Activated CD4-positive, alpha-beta memory T cell treated with anti-CD3 and anti-CD28 coated beads for 36 hours (primary cell): Measurements from ENCODE around the gene TMEM219. TPM values are rescaled to one million over a fixed set of nuclear protein-coding genes. Genes with fewer than 3 reads are reported as not detected.

Experiments used
- CTCF ChIA-PET: fragments of 350-600 bp; sonication (Branson Sonifier 250); formaldehyde crosslinking; loops from one replicate; lab custom pipeline; 2021; ENCODE audit warnings: antibody characterized with exemption, inconsistent platforms; lab: Charles Lee
- POLR2A ChIA-PET: fragments of 350-600 bp; sonication (Branson Sonifier 250); formaldehyde crosslinking; loops from one replicate; lab custom pipeline; 2021; ENCODE audit warnings: antibody characterized with exemption; lab: Charles Lee
- DNase-seq: peaks from one replicate; pipeline ENCODE4 v3.0.0-alpha.2; 2020
- H3K27ac Mint-ChIP-seq: one replicate; pipeline ENCODE4 v1.8.0; 2021; ENCODE audit warnings: mixed read lengths
- H3K27me3 Mint-ChIP-seq: one replicate; pipeline ENCODE4 v1.8.0; 2021; ENCODE audit warnings: mixed read lengths
- H3K36me3 Mint-ChIP-seq: one replicate; pipeline ENCODE4 v1.8.0; 2021; ENCODE audit warnings: mixed read lengths
- H3K4me1 Mint-ChIP-seq: one replicate; pipeline ENCODE4 v1.8.0; 2021; ENCODE audit warnings: low read depth, mixed read lengths
- H3K4me3 Mint-ChIP-seq: one replicate; pipeline ENCODE4 v1.8.0; 2021; ENCODE audit warnings: mild to moderate bottlenecking, mixed read lengths
- H3K9me3 Mint-ChIP-seq: one replicate; pipeline ENCODE4 v1.8.0; 2021; ENCODE audit warnings: mixed read lengths
- intact Hi-C: fragments of 100-400 bp; cut with micrococcal nuclease; formaldehyde crosslinking; loops from one replicate; pipeline ENCODE4 v1.15.1; 2023
- total RNA-seq, 2 experiments: library from RNA; stranded (reverse); gene quantifications; one replicate each; pipeline ENCODE4 v1.2.3, GENCODE V29; 2021

The TMEM219 gene, protein sequence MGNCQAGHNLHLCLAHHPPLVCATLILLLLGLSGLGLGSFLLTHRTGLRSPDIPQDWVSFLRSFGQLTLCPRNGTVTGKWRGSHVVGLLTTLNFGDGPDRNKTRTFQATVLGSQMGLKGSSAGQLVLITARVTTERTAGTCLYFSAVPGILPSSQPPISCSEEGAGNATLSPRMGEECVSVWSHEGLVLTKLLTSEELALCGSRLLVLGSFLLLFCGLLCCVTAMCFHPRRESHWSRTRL
- total RNA-seq: 10 to 100 TPM; 57.1 to 64.8 TPM

DNA sequence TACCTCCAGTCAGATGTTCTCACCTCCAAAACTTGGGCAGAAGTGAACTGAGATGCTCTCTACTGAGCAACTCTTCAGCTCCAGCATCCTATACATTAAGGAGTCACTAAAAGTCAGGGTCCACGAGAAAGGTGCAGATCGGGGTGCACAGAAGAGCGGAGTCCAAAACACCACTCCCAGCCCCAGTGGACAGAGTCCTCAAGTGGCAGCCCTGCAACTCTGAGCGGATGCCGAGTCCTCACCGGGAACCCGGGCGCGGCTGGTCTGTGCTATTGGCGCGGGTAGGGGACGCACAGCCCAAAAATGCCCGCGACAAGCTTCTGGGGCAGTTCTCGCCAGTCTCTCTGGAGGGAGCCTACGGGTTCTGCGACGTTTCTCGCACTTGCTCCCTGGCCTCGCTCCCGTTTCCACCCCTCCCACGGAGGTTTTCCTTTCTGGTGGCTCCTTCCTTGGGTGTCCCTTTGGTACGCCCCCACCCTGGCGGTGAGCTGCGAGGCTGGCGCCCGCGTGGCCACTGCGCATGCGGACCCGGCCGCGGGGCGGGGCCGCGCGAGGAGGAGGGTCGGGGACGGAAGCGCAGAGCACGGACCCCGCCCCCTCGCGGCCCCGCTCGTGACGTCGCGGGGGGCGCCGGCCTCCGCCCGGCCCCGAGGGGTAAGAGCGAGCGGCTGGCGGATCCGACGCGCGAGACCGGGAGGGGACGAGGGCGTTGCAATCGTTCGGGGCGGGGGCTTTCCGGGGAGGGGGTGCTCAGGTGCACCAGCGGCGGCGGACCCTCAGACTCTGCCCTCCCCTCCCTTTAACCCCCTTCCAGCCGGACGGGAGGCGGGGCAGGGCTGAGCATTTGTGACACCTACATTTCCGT is at the start of gene TMEM219:
Gene TMEM219 (plus strand): TSS at position 601 of the 865 bp plus-strand sequence. CDS start 1,065 bp downstream, outside the sequence.
- intact Hi-C loops: loop anchor here (1.0 to 5.0 kb wide), 4 partner anchors 12 to 98 kb away; partner anchors contain the start of genes CDIPT, HIRIP3, INO80E and KCTD13
- peaks cover 1% of the 10 kb centered on the region for H3K36me3 Mint-ChIP-seq
- no peaks in the 10 kb centered on the region for H3K9me3 Mint-ChIP-seq
- ChIA-PET CTCF (interaction anchor here (0.5 to 1.9 kb wide), 12 partner anchors 11 to 239 kb away, joined by 3 to 13 read pairs (median 4); partner anchors contain the start of genes CDIPT, KCTD13 and TAOK2), POLR2A (interaction anchor here (0.5 to 2.7 kb wide), 5 partner anchors 11 to 222 kb away, joined by 3 to 25 read pairs (median 6); partner anchors contain the start of genes CORO1A, HIRIP3, KCTD13 and TAOK2)
- H3K4me1 Mint-ChIP-seq: peaks cover 16% of the 10 kb centered on the region
- DNase-seq: peak; percentile 94
- H3K27me3 Mint-ChIP-seq: no peaks in the 10 kb centered on the region
- peak within 1 kb of the TSS; percentile 83 for H3K27ac Mint-ChIP-seq
- peak within 1 kb of the TSS; percentile 85 for H3K4me3 Mint-ChIP-seq

DNA sequence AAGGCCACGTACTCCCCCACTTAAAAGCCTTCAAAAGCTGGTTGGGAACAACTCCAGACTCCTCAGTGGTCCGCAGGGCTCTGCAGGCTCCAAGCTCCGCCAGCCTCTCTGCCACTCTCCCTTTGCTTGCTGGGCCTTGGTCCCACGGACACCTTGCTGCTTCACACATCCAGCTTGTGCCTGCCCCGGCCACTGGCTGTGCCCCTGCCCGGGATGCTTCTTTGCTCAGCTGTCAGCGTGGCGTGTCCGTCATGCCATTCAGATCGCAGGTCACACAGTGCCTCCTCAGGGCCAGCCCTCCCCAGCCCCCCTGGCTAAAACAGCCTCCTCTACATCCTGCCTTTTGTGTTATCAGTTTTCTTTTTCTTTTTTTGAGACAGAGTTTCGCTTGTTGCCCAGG is 49.8 kb upstream of the TMEM219 start:
- Mint-ChIP-seq H3K27ac (no peak overlapping the region), H3K4me3 (no peak overlapping the region), H3K4me1 (no peaks in the 10 kb centered on the region), H3K27me3 (no peaks in the 10 kb centered on the region), H3K36me3 (peaks cover 9% of the 10 kb centered on the region), H3K9me3 (no peaks in the 10 kb centered on the region)
- no peak for DNase-seq
- CTCF ChIA-PET: no interaction called here
- POLR2A ChIA-PET: interaction anchor here (1.2 kb wide), 1 partner anchor 14 kb away, joined by 4 read pairs; the partner anchor contains the start of gene KCTD13
- intact Hi-C loops: no loop called here

DNA sequence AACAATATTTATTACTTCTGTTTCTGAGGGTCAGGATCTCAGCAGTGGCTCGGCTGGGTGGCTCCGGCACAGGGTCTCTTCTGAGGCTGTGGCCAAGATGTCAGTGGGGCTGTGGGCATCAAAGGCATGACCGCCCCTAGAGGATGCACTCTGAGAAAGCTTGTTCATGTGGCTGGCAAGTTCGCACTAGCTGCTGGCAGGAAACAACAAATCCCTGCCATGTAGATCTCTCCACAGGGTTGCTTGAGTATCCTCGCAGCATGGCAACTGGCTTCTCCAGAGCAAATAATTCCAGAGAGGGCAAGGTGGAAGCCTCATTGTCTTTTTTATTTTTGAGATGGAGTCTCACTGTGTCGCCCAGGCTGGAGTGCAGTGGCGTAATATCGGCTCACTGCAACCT is 48.4 kb upstream of the TMEM219 start:
- no peaks in the 10 kb centered on the region for H3K9me3 Mint-ChIP-seq
- intact Hi-C loops: no loop called here
- no peaks in the 10 kb centered on the region for H3K4me1 Mint-ChIP-seq
- ChIA-PET CTCF (interaction anchor here (0.6 kb wide), 1 partner anchor 33 kb away, joined by 3 read pairs; no protein-coding TSS in a partner anchor), POLR2A (no interaction called here)
- H3K27me3 Mint-ChIP-seq: no peaks in the 10 kb centered on the region
- peaks cover 14% of the 10 kb centered on the region for H3K36me3 Mint-ChIP-seq
- no peak overlapping the region for H3K4me3 Mint-ChIP-seq
- no peak for DNase-seq
- H3K27ac Mint-ChIP-seq: no peak overlapping the region

DNA sequence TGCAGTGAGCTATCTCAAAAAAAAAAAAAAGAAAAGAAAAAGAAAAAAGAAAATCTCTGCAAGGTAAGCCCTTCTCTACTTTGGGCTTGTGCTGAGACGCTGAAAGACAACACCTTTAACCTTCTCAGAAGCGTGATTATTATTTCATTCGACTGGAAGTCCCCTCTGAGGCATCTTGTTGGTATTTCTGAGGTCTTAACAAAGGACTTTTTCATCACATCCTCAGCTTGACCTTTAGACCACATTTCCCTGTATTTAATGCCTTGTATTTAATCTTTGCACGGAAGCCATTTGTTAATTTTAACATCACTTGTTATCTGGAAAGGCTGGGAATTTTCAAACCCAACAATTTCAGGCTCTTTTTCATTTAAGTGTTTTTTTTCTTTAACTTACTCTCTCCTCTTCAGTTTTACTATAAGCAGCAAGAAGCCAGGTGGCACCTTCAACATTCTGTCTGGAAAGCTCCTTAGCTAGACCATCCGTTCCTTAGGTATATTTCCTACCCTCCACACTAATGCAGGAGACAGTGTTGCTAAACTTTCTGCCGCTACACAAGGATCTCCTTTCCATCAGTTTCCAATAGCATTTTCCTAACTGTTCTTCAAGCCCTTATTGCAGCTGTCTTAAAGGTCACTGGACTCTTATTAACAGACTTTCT is 46.2 kb upstream of the TMEM219 start:
- DNase-seq: no peak
- no peaks in the 10 kb centered on the region for H3K27me3 Mint-ChIP-seq
- intact Hi-C loops: no loop called here
- H3K27ac Mint-ChIP-seq: no peak overlapping the region
- POLR2A ChIA-PET: interaction anchor here (1.1 to 1.7 kb wide), 2 partner anchors 10 to 14 kb away, joined by 3 to 7 read pairs; partner anchors contain the start of gene KCTD13
- CTCF ChIA-PET: interaction anchor here (0.9 to 1.0 kb wide), 2 partner anchors 11 to 90 kb away, joined by 3 to 4 read pairs; partner anchors contain the start of gene KCTD13
- peaks cover 21% of the 10 kb centered on the region for H3K36me3 Mint-ChIP-seq
- H3K4me1 Mint-ChIP-seq: peaks cover 5% of the 10 kb centered on the region
- no peak overlapping the region for H3K4me3 Mint-ChIP-seq
- no peaks in the 10 kb centered on the region for H3K9me3 Mint-ChIP-seq

DNA sequence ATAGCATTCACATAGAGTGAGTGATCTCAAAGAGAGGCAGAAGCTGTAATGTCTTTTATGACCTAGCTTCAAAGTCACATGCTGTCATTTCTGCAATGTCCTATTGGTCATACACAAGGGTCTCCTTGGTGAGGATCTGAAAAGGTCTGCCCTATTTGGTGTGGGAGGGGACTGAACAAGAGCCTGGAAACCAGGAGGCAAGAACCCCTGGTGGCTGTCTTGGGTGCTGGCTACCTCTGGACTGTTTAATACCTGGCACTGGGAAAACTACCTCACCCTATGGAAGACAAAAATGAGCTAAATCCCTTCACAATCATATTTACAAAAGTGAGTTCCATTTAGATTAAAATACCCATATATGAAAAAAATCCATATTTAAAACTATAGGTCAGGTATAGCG is 44.9 kb upstream of the TMEM219 start:
- peaks cover 26% of the 10 kb centered on the region for H3K36me3 Mint-ChIP-seq
- H3K27ac Mint-ChIP-seq: no peak overlapping the region
- no peak for DNase-seq
- CTCF ChIA-PET: interaction anchor here (1.0 to 1.5 kb wide), 3 partner anchors 9 to 116 kb away, joined by 3 to 4 read pairs (median 4); partner anchors contain the start of gene KCTD13
- intact Hi-C loops: no loop called here
- POLR2A ChIA-PET: interaction anchor here (1.1 to 1.7 kb wide), 2 partner anchors 9 to 15 kb away, joined by 3 to 7 read pairs; partner anchors contain the start of gene KCTD13
- no peaks in the 10 kb centered on the region for H3K27me3 Mint-ChIP-seq
- no peaks in the 10 kb centered on the region for H3K9me3 Mint-ChIP-seq
- no peak overlapping the region for H3K4me3 Mint-ChIP-seq
- peaks cover 11% of the 10 kb centered on the region for H3K4me1 Mint-ChIP-seq

DNA sequence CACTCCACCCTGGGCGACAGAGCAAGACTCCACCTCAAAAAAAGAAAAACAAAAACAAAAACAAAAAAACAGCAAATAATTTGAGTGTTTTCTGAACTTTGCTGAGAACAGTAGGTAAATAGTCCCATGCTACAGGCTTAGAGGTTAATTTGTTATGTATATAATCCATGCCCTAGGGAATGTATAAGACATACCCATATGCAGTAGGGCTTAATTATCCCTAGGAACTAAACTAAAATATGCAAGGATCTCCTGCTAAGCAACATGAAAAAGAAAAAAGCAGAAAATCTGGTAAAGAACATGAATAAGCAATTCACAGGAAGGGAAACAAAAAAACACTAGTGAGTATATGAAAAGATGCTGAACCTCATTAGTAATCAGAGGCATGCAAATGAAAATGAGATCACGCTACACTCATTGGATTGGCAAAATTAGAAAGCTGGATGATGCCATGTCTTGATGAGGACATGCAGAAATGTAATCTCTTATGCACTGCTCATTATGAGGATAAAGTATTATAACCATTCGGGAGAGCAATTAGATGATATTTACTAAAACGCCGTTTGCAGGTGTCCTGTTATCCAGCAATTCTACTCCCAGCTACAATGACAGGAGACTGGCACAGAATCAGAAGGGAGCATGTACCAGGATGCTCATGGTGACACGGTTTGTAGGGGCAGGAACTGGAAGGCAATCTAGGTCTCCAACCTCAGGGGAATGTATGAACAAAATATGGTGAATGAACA is 41.4 kb upstream of the TMEM219 start:
- DNase-seq: no peak
- H3K4me1 Mint-ChIP-seq: peaks cover 27% of the 10 kb centered on the region
- H3K27me3 Mint-ChIP-seq: no peaks in the 10 kb centered on the region
- ChIA-PET POLR2A (no interaction called here), CTCF (interaction anchor here (1.0 kb wide), 1 partner anchor 28 kb away, joined by 3 read pairs; no protein-coding TSS in a partner anchor)
- peaks cover 18% of the 10 kb centered on the region for H3K36me3 Mint-ChIP-seq
- no peak overlapping the region for H3K27ac Mint-ChIP-seq
- no peak overlapping the region for H3K4me3 Mint-ChIP-seq
- no peaks in the 10 kb centered on the region for H3K9me3 Mint-ChIP-seq
- intact Hi-C loops: no loop called here

DNA sequence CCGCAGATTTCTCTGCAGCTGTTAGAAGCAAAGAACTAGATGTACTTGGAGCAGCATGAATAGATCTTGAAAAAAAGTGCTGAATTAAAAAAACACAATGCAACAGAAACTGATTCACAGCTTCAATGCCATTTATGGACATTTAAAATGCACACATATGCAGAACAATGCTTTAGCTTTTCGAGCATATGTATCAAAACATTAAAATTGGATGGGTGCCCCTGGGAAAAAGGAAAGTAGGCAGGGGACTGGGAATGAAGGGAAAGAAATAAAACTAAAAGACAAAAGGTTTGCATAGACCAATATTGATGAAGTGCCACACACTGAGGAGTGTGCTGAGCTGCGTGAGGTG is 40.9 kb upstream of the TMEM219 start:
- Mint-ChIP-seq H3K27ac (no peak overlapping the region), H3K4me1 (peaks cover 27% of the 10 kb centered on the region), H3K27me3 (no peaks in the 10 kb centered on the region), H3K4me3 (no peak overlapping the region), H3K36me3 (peaks cover 18% of the 10 kb centered on the region), H3K9me3 (no peaks in the 10 kb centered on the region)
- no peak for DNase-seq
- CTCF ChIA-PET: interaction anchor here (1.0 kb wide), 1 partner anchor 27 kb away, joined by 3 read pairs; no protein-coding TSS in a partner anchor
- POLR2A ChIA-PET: no interaction called here
- intact Hi-C loops: no loop called here

DNA sequence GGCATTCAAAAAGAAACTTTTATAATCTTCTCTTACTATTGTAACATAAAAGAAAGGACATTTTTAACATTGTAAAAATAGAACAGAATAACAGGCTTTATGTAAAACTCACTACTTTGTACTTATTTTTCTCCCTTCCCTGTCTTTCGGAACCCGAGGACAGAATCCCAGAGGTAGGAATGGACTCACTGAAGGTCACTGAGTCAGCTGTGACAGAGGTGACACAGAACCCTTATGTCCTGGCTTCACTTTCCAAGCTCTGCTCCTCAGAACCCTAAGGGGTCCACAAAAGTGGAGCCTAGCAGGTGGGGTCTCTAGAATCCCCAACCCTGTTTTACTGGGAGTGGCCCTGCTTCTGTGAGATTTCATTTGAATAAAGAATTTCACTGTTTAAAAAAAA is 39.6 kb upstream of the TMEM219 start:
- Mint-ChIP-seq H3K4me3 (no peak overlapping the region), H3K4me1 (peaks cover 40% of the 10 kb centered on the region), H3K36me3 (peaks cover 18% of the 10 kb centered on the region), H3K27ac (no peak overlapping the region), H3K9me3 (no peaks in the 10 kb centered on the region), H3K27me3 (no peaks in the 10 kb centered on the region)
- intact Hi-C loops: no loop called here
- DNase-seq: no peak
- ChIA-PET CTCF (interaction anchor here (1.2 kb wide), 1 partner anchor 110 kb away, joined by 3 read pairs; no protein-coding TSS in a partner anchor), POLR2A (no interaction called here)

DNA sequence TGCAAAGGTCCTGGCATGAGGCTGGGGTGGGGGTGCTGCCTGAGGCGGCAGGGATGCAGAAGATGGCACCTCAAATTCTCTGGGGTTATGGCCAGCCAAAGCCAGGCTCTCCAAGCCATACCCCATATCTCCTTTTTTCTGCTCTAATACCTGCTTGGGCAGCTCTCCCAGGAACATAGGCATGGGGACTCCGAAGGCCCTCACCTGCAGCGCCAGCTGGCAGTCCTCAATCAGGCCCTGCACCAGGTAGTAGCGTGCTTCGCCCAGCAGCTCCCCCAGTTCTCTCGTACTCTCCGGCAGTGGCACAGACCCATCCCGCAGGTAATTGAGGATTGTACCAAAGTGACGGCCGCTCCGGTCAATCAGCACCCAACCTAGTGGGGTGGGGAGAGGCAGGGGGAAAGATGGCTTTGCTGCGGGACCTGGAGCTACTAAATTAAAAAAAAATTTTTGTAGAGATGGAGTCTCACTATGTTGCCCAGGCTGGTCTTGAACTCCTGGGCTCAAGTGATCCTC is 38.8 kb upstream of the TMEM219 start:
- intact Hi-C loops: no loop called here
- H3K27me3 Mint-ChIP-seq: no peaks in the 10 kb centered on the region
- POLR2A ChIA-PET: interaction anchor here (0.7 kb wide), 1 partner anchor 50 kb away, joined by 3 read pairs; the partner anchor contains the start of gene TAOK2

DNA sequence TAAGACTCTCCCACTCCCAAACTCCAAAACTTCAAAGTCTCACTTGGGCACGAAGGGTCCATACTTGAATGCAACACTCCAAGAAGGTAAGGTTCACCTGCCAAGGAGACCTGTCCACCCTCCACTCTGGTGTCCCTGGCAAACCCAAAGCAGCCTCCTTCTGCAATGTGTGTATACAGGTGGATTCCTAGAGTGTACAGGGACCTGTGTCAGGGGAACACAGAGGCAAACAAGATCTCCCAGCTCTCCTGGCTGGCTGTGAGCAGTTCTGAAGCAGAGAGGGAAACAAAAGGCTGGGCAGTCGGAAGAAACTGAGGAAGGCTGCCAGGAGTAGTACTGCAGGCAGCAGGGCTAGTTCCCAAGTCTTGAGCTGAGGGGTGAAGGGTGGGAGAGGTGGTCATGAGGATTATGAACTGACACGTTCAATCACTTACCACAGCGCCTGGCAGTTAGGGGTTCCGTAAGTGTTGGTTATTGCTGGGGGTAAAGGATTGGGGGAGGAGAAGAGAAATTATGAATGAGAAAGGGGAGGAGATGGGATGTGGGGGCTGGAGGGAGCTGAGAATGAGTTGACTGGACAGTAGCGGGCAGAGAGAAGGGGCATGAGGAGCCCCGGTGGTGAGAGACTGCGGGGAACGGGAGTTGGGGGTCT is 36.6 kb upstream of the TMEM219 start:
- Mint-ChIP-seq H3K4me1 (peaks cover 45% of the 10 kb centered on the region), H3K4me3 (peak overlapping the region; percentile 82), H3K36me3 (peaks cover 11% of the 10 kb centered on the region), H3K27me3 (no peaks in the 10 kb centered on the region), H3K9me3 (no peaks in the 10 kb centered on the region), H3K27ac (peak overlapping the region; percentile 26)
- ChIA-PET POLR2A (interaction anchor here (0.8 to 2.3 kb wide), 16 partner anchors 9 to 140 kb away, joined by 3 to 13 read pairs (median 6); partner anchors contain the start of genes ALDOA, ASPHD1, CDIPT and HIRIP3), CTCF (interaction anchor here (0.6 to 2.6 kb wide), 4 partner anchors 9 to 77 kb away, joined by 3 to 12 read pairs (median 5); partner anchors contain the start of gene ASPHD1)
- intact Hi-C loops: loop anchor here (5.0 kb wide), 1 partner anchor 37 kb away; the partner anchor contains the start of gene TMEM219
- peak; percentile 13 for DNase-seq

More for the DNA sequence above, 38.8 kb upstream of the TMEM219 start:
- no peak overlapping the region for H3K4me3 Mint-ChIP-seq
- H3K36me3 Mint-ChIP-seq: peaks cover 14% of the 10 kb centered on the region
- no peaks in the 10 kb centered on the region for H3K9me3 Mint-ChIP-seq
- CTCF ChIA-PET: interaction anchor here (0.5 to 1.2 kb wide), 2 partner anchors 80 to 109 kb away, joined by 3 read pairs; no protein-coding TSS in a partner anchor
- no peak overlapping the region for H3K27ac Mint-ChIP-seq
- DNase-seq: no peak
- peaks cover 44% of the 10 kb centered on the region for H3K4me1 Mint-ChIP-seq
